IMR-90 (cell line): ENCODE data around the gene NET1.

Source experiments
- BHLHE40 ChIP-seq: fragments of 150-350 bp; IDR thresholded peaks from 2 replicates; pipeline ENCODE4 v1.6.1; 2016; ENCODE audit warnings: mild to moderate bottlenecking, low read depth, low read length
- CEBPB ChIP-seq: IDR thresholded peaks from 2 replicates; pipeline ENCODE4 v1.6.1; 2012; ENCODE audit warnings: low read depth, low read length, improper control_type of control experiment
- POLR2A ChIP-seq: IDR thresholded peaks from 2 replicates; pipeline ENCODE4 v1.6.1; 2012; ENCODE audit warnings: mild to moderate bottlenecking, low read depth, low read length
- TF ChIP-seq, protein P1 (sequence below): conservative IDR thresholded peaks from 2 replicates; pipeline ENCODE4 v1.5.1; 2012; ENCODE audit warnings: mild to moderate bottlenecking, low read depth, low read length, improper control_type of control experiment

- TF ChIP-seq BHLHE40 (no peak), POLR2A (no peak), CEBPB (no peak)
- TF ChIP-seq, protein P1, sequence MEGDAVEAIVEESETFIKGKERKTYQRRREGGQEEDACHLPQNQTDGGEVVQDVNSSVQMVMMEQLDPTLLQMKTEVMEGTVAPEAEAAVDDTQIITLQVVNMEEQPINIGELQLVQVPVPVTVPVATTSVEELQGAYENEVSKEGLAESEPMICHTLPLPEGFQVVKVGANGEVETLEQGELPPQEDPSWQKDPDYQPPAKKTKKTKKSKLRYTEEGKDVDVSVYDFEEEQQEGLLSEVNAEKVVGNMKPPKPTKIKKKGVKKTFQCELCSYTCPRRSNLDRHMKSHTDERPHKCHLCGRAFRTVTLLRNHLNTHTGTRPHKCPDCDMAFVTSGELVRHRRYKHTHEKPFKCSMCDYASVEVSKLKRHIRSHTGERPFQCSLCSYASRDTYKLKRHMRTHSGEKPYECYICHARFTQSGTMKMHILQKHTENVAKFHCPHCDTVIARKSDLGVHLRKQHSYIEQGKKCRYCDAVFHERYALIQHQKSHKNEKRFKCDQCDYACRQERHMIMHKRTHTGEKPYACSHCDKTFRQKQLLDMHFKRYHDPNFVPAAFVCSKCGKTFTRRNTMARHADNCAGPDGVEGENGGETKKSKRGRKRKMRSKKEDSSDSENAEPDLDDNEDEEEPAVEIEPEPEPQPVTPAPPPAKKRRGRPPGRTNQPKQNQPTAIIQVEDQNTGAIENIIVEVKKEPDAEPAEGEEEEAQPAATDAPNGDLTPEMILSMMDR = no peak
Observed at GRCh38 chr10:5492929-5493576, 80.7 kb downstream of the NET1 start.
